Peyer's patch (tissue), 4 donors: ENCODE results near the gene SHANK2. TPM values are rescaled to one million over a fixed set of nuclear protein-coding genes. Genes with fewer than 3 reads are reported as not detected.
"Not testable (repeated sequence)": the region's sequence is repeated elsewhere in the genome, so short reads cannot be mapped to it uniquely, and the experiment has no call there.

Experiments
- DNase-seq, 3 donors: peaks; one replicate each; pipeline ENCODE4 v3.0.0-alpha.2; 2017 to 2019
- H3K27ac ChIP-seq, 4 donors: fragments of 200-600 bp; sonication (generic); one replicate each; pipeline ENCODE4 v1.5.1; 2016 to 2019
- H3K27me3 ChIP-seq, 2 donors: fragments of 200-600 bp; sonication (generic); one replicate each; pipeline ENCODE4 v1.5.1; 2019
- H3K36me3 ChIP-seq, 3 donors: fragments of 200-600 bp; sonication (generic); one replicate each; pipeline ENCODE4 v1.5.1; 2016 to 2019
- H3K4me1 ChIP-seq, 4 donors: fragments of 200-600 bp; sonication (generic); one replicate each; pipeline ENCODE4 v1.5.1; 2016 to 2019
- H3K4me3 ChIP-seq, 4 donors: fragments of 200-600 bp; sonication (generic); 1 replicate in 3 of 4; 2 replicates in 1 of 4; pipeline ENCODE4 v1.5.1; 2016 to 2019; ENCODE audit warnings: mild to moderate bottlenecking in 1 of 4
- H3K9me3 ChIP-seq, 4 donors: fragments of 200-600 bp; sonication (generic); one replicate each; pipeline ENCODE4 v1.5.1; 2016 to 2019; ENCODE audit warnings: mild to moderate bottlenecking in 1 of 4
- POLR2A ChIP-seq, 2 donors: fragments of 450-650 bp; IDR thresholded peaks; one replicate each; pipeline ENCODE4 v1.5.1; 2017; ENCODE audit warnings: antibody characterized with exemption in 2 of 2, mild to moderate bottlenecking in 2 of 2, moderate library complexity in 2 of 2
- total RNA-seq, 4 donors: library from RNA; depleted of rRNA; stranded (reverse); fragments of >200 nt; gene quantifications; one replicate each; pipeline ENCODE4 v1.1.0, GENCODE V29; 2016
- TF ChIP-seq, protein P1 (sequence below), 6 experiments: fragments of 450-650 bp in 4 of 6; fragments of 200-600 bp in 2 of 6; sonication (generic) in 1 of 6; IDR thresholded peaks; one replicate each; pipeline ENCODE4 v1.5.1; 2017 to 2019; ENCODE audit warnings: antibody characterized with exemption in 6 of 6, mild to moderate bottlenecking in 3 of 6, moderate library complexity in 1 of 6

The SHANK2 gene
- total RNA-seq, 4 donors from 2014 or later: 26.1 to 109 (median 56.6) TPM

DNA sequence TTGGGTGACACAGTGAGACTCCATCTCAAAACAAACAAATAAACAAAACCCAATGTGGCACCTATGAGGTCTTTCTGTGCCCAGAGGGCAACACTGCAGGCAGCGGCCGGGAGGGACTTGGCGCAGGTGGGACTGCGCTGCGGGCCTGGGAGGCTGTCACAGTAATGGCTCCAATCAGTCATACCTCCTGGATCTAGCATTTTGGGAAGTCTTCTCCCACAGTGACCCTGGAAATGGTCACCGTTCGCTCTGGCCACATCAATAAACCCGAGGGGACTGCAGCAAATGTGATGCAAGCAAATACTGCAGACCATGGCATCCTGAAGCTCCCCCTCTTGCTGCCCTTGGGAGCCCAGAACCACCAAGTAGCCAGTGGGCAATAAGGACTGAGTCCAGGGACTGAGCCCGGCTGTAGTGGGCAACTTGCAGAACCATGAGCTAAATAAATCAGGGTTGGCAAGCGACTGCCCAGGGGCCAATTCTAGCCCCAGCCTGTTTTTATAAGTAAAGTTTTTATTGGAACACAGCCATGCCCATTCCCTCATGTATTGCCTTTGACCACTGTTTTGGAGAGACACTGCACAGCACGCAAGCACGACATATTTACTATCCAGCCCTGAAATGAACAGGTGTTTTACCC, 15.4 kb downstream of the SHANK2 start:
- no peak overlapping the region for H3K4me3 ChIP-seq
- no peaks in the 10 kb centered on the region for H3K4me1 ChIP-seq
- H3K27me3 ChIP-seq: no peaks in the 10 kb centered on the region
- no peaks in the 10 kb centered on the region for H3K36me3 ChIP-seq
- no peaks in the 10 kb centered on the region for H3K9me3 ChIP-seq
- no peak overlapping the region for H3K27ac ChIP-seq
- DNase-seq: peak in 1 of 3 donors; percentile 8
- no peak for TF ChIP-seq POLR2A (IDR thresholded peaks at IDR 0.05)
- TF ChIP-seq, protein P1, sequence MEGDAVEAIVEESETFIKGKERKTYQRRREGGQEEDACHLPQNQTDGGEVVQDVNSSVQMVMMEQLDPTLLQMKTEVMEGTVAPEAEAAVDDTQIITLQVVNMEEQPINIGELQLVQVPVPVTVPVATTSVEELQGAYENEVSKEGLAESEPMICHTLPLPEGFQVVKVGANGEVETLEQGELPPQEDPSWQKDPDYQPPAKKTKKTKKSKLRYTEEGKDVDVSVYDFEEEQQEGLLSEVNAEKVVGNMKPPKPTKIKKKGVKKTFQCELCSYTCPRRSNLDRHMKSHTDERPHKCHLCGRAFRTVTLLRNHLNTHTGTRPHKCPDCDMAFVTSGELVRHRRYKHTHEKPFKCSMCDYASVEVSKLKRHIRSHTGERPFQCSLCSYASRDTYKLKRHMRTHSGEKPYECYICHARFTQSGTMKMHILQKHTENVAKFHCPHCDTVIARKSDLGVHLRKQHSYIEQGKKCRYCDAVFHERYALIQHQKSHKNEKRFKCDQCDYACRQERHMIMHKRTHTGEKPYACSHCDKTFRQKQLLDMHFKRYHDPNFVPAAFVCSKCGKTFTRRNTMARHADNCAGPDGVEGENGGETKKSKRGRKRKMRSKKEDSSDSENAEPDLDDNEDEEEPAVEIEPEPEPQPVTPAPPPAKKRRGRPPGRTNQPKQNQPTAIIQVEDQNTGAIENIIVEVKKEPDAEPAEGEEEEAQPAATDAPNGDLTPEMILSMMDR (IDR thresholded peaks at IDR 0.05): no peak

DNA sequence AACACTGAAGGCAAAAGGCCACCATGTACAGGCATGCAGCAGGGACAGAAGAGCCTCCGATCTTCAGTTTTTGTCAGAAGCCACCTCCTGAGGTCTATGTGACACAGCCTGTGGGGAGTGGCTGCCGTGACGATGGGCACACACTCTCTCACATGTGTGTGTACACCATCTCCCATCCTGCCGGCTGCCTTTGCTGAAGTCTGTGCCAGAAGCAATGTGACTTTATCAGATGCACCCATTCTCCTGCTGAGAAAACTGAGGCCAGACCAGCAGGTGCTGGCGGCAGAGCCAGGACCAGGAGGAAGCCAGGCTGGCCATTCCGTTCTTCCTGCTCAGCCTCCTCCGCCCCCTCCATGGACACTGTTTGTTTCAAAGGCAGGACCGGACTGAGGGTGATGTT, 16.7 kb downstream of the SHANK2 start:
- H3K27ac ChIP-seq: no peak overlapping the region
- no peaks in the 10 kb centered on the region for H3K27me3 ChIP-seq
- H3K4me3 ChIP-seq: no peak overlapping the region
- no peaks in the 10 kb centered on the region for H3K36me3 ChIP-seq
- no peaks in the 10 kb centered on the region for H3K9me3 ChIP-seq
- DNase-seq: peak in 1 of 3 donors; percentile 38
- TF ChIP-seq, protein P1 (IDR thresholded peaks at IDR 0.05): no peak
- TF ChIP-seq POLR2A (IDR thresholded peaks at IDR 0.05): no peak
- no peaks in the 10 kb centered on the region for H3K4me1 ChIP-seq

DNA sequence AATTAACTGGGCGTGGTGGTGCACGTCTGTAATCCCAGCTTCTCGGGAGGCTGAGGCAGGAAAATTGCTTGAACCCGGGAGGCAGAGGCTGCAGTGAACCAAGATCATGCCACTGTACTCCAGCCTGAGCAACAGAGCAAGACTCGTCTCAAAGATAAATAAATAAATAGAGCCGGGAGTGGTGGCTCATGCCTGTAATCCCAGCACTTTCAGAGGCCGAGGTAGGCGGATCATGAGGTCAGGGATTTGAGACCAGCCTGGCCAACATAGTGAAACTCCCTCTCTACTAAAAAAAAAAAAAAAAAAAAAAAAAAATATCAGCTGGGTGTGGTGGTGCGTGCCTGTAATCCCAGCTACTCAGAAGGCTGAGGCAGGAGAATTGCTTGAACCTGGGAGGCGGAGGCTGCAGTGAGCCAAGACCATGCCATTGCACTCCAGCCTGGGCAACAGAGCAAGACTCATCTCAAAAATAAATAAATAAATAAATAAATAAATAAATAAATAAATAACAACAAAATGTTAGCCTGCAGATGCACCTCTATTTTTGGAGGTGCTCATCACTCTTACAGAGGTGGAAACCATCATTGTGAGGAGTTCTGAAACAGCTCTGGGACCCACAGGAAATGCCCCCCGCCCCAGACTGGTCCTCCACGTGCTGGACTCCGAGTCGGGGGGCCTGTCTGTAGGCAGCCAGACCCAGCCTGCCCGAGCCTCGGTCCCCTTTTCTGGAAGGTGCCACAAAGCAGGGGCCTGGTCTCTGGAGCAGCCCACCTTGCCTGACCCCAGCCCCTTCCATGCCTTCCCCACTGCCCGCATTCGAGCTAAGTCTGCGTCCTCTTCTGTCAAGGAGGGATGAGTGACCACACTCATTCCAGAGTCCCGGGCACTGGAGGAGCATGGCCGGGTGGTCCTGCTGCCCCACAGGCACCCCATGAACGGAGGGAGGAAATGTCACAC, 18.2 kb downstream of the SHANK2 start:
- not testable (repeated sequence) for DNase-seq, H3K27ac ChIP-seq, H3K27me3 ChIP-seq

DNA sequence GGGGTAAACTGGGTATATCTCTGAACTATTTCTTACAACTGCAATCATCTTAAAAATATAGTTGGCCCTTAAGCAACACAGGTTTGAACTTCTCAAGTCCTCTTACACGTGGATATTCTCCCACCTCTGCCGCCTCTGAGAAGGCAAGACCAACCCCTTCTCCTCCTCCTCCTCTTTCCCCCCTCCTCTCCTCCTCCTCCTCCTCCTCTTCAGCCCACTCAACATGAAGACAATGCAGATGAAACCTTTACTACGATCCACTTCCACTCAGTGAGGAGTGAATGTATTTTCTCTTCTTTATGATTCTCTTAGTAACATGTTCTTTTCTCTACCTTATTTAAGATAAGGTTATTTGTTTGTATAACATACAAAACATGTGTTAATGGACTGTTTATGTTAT, 20.0 kb downstream of the SHANK2 start:
- Histone ChIP-seq H3K4me1 (no peaks in the 10 kb centered on the region), H3K9me3 (peaks cover 0 to 1% (median 0%) of the 10 kb centered on the region in 4 donors), H3K36me3 (no peaks in the 10 kb centered on the region), H3K27ac (no peak overlapping the region), H3K4me3 (no peak overlapping the region), H3K27me3 (no peaks in the 10 kb centered on the region)
- DNase-seq: no peak
- no peak for TF ChIP-seq POLR2A (IDR thresholded peaks at IDR 0.05)
- TF ChIP-seq, protein P1 (IDR thresholded peaks at IDR 0.05): no peak

More for the DNA sequence above, 18.2 kb downstream of the SHANK2 start:
- H3K4me1 ChIP-seq, H3K4me3 ChIP-seq, H3K36me3 ChIP-seq, H3K9me3 ChIP-seq: not testable (repeated sequence)

DNA sequence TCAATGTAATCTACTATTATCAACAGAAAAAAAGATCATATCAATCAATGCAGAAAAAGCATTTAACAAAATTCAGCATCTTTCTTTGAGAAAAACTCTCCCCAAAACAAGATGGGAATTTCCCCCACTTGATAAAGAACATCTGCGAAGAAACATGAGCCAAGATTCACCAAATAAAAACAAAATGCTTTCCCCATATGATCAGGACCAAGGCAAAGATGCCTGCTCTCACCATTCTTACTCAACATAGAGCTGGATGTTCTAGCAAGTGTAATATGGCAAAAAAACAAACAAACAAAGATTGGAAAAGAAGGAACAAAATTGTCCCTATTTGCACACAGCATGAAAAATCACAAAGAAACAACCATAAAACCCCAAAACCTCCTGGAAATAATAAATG, 23.4 kb downstream of the SHANK2 start:
- H3K27me3 ChIP-seq: no peaks in the 10 kb centered on the region
- no peaks in the 10 kb centered on the region for H3K36me3 ChIP-seq
- no peak for DNase-seq
- TF ChIP-seq, protein P1 (IDR thresholded peaks at IDR 0.05): no peak
- no peak for TF ChIP-seq POLR2A (IDR thresholded peaks at IDR 0.05)
- H3K4me1 ChIP-seq: no peaks in the 10 kb centered on the region
- H3K4me3 ChIP-seq: no peak overlapping the region
- H3K9me3 ChIP-seq: peaks cover 0 to 4% (median 2%) of the 10 kb centered on the region in 4 donors
- no peak overlapping the region for H3K27ac ChIP-seq
